Suprapubic skin (tissue), 4 donors: ENCODE measurements around the gene NRXN3.

Experiments
- EP300 ChIP-seq: sonication (generic); formaldehyde crosslinking; IDR thresholded peaks from one replicate; pipeline ENCODE4 v1.6.1; 2017; ENCODE audit warnings: antibody characterized with exemption
- POLR2A ChIP-seq, 2 donors: fragments of 450-650 bp; IDR thresholded peaks; one replicate each; pipeline ENCODE4 v1.6.1; 2017; ENCODE audit warnings: antibody characterized with exemption in 2 of 2, mild to moderate bottlenecking in 2 of 2, moderate library complexity in 2 of 2
- POLR2AphosphoS5 ChIP-seq, 3 donors: sonication (generic); formaldehyde crosslinking; IDR thresholded peaks; one replicate each; pipeline ENCODE4 v1.6.1; 2017; ENCODE audit warnings: antibody characterized with exemption in 3 of 3
- TF ChIP-seq, protein P1 (sequence below), 2 donors: fragments of 200-600 bp in 1 of 2; fragments of 450-650 bp in 1 of 2; sonication (generic) in 1 of 2; IDR thresholded peaks; one replicate each; pipeline ENCODE4 v1.5.1; 2016 to 2019; ENCODE audit warnings: antibody characterized with exemption in 2 of 2, mild to moderate bottlenecking in 1 of 2, moderate library complexity in 1 of 2

DNA sequence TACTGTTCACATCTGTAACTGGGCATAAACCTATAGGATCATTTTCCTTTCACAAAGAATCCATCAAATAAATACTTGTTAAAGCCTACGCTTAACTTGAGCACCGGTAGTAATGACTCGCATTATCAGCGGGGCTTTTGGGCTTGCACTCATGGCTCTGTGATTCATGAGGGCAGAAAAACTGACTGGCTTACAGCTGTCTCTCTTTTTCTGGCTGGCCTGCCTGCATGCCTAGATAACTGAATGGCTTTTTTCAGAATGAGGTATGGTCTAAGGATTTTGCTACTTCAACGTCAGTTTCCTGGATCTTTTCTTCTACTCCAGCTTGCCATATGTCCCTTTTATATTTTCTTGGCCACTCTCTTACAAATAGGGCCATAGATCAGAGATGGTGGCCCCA lies 531.1 kb downstream of the NRXN3 start:
- TF ChIP-seq, protein P1, sequence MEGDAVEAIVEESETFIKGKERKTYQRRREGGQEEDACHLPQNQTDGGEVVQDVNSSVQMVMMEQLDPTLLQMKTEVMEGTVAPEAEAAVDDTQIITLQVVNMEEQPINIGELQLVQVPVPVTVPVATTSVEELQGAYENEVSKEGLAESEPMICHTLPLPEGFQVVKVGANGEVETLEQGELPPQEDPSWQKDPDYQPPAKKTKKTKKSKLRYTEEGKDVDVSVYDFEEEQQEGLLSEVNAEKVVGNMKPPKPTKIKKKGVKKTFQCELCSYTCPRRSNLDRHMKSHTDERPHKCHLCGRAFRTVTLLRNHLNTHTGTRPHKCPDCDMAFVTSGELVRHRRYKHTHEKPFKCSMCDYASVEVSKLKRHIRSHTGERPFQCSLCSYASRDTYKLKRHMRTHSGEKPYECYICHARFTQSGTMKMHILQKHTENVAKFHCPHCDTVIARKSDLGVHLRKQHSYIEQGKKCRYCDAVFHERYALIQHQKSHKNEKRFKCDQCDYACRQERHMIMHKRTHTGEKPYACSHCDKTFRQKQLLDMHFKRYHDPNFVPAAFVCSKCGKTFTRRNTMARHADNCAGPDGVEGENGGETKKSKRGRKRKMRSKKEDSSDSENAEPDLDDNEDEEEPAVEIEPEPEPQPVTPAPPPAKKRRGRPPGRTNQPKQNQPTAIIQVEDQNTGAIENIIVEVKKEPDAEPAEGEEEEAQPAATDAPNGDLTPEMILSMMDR (IDR thresholded peaks at IDR 0.05), result no peak
- no peak for TF ChIP-seq EP300
- no peak for TF ChIP-seq POLR2A (IDR thresholded peaks at IDR 0.05)
- no peak for TF ChIP-seq POLR2AphosphoS5 (IDR thresholded peaks at IDR 0.05)
